C1 segment of cervical spinal cord (tissue), 14 donors: Measurements from ENCODE around the gene SELENOW.
A peak's percentile ranks its signal among the peaks of the same experiment; 100 is the strongest.
"Not testable (repeated sequence)": the region's sequence is repeated elsewhere in the genome, so short reads cannot be mapped to it uniquely, and the experiment has no call there.

ENCODE experiments used
- DNase-seq, 14 donors: peaks; one replicate each; lab custom pipeline; 2025; lab: John Stamatoyannopoulos, UW

SELENOW gene

DNA sequence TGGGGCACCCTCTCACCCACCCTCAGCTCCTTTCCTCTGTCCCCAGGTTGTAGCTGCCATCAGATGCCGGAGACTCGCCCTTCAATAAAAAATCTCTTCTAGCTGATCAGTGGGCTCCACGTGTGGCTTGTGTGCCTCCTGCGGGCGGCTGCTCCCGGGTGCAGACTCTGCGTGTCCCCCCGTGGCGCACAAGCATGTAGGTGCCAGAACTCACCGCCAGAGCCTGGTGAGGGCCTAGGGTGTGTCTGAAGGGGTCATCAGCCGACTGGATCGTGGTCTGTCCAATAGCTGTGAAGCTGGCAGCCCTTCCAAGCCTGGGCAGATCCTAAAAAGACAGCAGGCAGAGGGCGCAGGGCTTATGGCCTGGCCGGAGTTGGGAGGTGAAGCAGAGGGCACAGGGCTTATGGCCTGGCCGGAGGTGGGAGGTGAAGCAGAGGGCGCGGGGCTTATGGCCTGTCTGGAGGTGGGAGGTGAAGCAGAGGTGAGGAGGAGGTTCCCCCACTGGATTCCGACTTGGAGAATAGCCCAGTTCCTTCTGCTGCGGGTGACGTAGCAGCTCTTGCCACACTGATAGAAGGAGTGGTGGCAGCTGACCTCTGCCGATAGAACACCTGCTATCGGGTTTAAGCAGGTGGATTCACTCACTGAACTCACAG, 21.4 kb upstream of the SELENOW start:
- no peak for DNase-seq

DNA sequence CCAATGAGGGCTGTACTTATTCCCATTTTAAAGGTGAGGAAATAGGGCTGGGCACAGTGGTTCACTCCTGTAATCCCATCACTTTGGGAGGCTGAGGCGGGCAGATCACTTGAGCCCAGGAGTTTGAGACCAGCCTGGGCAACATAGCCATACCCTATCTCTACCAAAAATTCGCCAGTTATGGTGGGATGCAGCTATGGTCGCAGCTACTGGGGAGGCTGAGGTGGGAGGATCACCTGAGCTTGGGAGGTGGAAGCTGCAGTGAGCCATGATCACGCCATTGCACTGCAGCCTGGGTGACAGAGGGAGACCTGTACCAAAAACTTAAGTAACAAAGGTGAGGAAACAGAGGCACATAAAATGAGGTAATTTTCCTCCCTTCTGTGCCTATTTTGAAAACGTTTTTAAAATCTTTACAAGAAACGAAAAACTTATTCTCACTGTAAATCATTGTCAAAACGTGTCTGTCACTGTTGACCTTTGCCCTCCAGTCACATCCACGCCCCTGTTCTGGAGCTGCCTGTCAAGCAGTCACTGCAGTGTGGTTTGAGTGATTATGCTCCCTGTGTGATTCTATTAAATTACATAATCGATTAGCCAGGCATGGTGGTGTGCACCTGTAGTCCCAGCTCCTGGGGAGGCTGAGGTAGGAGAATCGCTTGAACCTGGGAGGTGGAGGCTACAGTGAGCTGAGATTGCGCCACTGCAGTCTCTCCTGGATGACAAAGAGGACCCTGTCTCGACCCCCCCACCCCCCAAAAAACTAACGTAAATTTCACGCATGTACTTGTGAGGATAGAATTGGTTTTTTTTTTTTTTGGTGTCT, 20.7 kb upstream of the SELENOW start:
- no peak for DNase-seq

DNA sequence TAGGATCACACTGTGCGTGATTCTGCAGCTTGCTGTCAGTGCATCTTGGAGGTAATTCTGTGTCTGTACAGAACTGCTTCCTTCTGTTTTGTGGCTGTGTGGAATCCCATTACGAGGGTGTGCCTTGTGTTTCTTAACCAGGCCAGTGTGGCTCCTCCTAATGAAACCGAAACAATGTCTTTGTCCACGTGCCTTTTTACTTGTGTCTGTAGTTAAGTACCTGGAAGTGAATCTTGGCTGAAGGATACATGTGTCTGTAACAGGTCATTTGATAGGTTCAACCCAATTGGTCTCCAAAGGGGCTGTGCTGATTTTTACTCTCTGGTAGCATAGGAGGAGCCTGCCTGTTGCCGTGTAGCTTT, 20.1 kb upstream of the SELENOW start:
- DNase-seq: no peak

GRCh38 chr19:47760632-47760999, 17.9 kb upstream of the SELENOW start:
- no peak for DNase-seq

DNA sequence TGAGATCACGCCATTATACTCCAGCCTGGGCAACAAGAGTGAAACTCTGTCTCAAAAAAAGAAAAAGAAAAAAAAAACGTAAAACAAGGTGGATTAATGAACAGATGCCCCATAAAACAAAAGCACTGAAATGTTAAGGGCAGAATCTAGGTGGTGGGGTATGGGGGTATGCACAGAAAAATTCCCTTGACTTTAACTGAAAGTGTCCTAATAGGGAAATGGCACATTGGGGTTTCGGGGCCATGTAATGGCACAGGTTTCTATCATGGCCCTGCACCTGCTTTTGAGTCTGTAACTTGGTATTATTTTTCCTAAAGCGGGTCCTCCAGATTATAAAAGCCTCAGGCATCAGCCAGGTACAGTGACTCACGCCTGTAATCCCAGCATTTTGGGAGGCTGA, 16.9 kb upstream of the SELENOW start:
- no peak for DNase-seq

- no peak for DNase-seq
Observed at GRCh38 chr19:47762151-47762550, 16.4 kb upstream of the SELENOW start.

DNA sequence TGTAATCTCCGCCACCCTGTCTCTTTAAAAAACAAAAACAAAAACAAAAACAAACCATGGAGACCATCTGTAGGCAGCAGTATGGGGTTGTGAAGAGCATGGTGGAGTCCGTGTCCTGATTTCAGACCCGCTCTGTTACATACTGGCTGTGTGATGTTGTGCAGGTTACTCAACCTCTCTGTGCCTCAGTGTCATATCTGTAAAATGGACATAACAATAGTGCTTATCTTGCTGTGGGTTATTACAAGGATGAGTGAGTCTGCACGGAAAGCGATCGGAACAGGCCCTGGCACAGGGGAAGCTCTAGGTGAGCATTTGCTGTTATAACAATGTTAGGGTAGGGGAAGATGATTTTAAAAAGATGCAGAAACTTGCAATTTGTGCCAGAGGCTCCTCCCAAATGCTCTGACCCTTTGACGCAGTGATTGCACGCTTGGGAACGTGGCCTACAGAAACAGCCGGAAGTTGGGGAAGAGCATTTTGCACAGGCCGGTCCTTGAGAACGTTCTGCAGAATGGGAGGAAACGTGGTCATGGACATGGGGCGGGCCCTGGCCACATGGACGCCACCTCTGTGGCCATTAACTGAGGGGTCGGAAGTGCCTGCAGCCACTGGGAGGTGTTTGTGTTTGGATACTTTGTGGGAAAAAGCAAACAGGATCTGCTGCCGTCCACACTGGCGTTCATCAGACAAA, 15.7 kb upstream of the SELENOW start:
- DNase-seq: no peak

- DNase-seq: not testable (repeated sequence)
Observed at GRCh38 chr19:47764705-47765104, 13.8 kb upstream of the SELENOW start.

DNA sequence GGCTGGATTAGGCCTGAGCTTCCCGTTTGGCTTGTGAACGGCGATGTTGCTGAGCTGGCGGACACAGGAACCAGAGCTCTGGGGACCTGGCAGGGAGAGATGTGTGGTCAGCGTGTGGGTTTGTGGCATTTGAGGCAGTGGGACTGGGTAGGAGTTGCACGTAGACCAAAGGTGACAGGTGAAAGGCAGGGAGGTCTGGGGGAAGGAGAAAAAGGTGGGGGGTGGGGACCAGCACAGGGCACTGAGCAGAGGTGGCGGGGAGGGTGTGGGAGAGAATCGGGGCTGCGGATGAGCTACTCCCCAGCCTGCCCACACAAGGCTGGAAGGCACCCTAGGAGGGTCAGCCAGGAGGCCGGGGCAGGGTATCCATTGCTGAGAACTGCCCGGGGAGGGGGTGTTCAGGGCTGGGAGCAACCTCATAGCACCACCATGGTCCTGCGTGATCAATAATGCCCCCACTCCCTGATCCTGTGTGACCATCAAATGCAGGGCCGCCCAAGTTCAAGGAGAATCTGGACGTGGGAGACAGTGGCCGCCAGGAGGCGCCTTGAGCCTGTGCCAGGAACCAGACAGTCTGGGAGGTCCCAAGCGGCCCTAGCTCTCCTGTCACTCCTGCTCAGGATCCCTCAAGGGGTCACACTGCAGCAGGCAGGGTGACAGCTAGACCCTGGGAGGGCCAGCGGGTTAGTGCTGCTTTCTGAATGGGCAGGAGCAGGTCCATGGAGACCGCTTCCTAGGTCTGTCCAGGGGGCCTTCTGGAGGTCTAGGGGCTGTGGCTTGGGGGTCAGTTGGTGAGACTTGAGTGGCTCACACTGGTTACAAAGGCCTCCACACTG, 12.8 kb upstream of the SELENOW start:
- peak in 11 of 14 donors; percentile 6 to 73 (median 35) for DNase-seq

GRCh38 chr19:47766359-47766620, 12.2 kb upstream of the SELENOW start:
- DNase-seq: no peak

GRCh38 chr19:47766670-47767069, 11.8 kb upstream of the SELENOW start:
- no peak for DNase-seq

- no peak for DNase-seq
Observed at GRCh38 chr19:47767349-47767748, 11.2 kb upstream of the SELENOW start.

- no peak for DNase-seq
Observed at GRCh38 chr19:47768604-47769003, 9.9 kb upstream of the SELENOW start.

DNA sequence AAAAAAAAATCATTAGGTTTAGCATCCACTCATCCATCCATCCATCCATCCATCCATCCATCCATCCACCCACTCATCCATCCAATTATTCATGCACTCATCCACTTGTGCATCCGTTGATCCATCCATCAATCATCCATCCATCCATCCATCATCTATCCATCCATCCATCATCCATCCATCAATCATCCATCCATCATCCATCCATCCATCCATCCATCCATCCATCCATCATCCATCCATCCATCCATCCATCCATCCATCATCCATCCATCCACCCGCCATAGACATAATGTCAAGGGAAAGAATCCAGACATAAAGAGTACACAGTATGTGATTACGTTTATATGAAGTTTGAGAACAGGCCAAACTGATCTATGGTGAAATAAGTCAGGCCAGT, 9.0 kb upstream of the SELENOW start:
- no peak for DNase-seq

DNA sequence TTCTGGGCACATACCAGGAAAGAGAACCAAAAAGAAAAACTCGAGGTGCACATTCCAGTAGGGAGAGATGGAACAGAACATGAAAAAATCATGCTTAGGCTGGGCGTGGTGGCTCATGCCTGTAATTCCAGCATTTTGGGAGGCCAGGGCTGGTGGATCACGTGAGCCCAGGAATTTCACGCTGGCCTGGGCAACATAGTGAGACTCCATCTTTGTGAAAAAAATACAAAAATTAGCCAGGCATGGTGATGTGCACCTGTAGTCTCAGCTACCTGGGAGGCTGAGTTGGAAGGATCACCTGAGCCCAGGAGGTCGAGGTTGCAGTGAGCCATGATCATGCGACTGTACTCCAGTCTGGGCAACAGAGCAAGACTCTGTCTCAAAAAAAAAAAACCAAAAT, 7.2 kb upstream of the SELENOW start:
- DNase-seq: not testable (repeated sequence)

GRCh38 chr19:47776568-47776967, 1.9 kb upstream of the SELENOW start:
- peak in 3 of 14 donors; percentile 13 to 20 (median 20) for DNase-seq

GRCh38 chr19:47777245-47778048, 1.1 kb upstream of the SELENOW start:
- DNase-seq: not testable (repeated sequence)

DNA sequence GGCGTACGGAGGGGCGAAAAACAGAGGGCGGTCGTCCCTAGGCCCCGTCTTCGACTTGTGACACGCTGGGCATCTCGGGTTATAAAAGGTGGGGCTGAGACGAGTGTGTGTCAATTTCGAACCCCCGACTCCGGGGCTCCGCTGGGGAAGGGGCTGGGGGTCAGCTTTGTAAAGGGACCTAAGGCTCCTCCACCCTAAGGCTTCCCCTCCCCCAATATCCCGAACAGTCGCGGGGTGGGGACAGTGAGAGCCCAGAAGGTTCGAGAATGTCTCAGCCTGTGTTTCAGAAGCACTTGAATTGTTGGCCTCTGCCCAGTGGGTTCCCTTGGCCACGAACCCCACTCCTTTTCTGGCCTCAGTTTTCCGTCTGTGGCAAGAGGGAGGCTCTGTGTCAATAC, 450 bp downstream of the SELENOW start:
- DNase-seq: peak in 12 of 14 donors; percentile 34 to 67 (median 58)

GRCh38 chr19:47779524-47780214, 1.2 kb downstream of the SELENOW start:
- peak in 7 of 14 donors; percentile 11 to 79 (median 21) for DNase-seq

DNA sequence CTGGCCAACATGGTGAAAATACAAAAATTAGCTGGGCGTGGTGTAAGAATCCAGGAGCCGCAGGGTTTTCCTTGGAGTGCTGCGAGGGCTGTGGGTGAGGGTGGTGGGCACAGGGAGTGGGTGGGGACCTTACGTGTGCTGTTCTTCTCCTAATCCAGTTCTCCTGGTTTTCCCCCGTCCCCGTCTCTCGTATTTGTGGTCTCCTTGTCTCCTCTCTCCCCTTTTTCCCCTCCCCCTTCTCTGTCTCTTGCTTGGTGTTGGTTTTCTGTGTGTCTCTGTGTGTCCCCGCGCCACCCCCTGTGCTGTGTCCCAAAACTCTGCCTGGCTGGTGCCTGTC, 1.7 kb downstream of the SELENOW start:
- peak in 1 of 14 donors; percentile 42 for DNase-seq
